Measurements from ENCODE around the gene B3GNT7.

- TF ChIP-seq MAFK (IDR thresholded peaks at IDR 0.05; ENCODE audit: low read depth, low read length) (no peak), POLR2A (IDR thresholded peaks at IDR 0.05; ENCODE audit: control extremely low read depth in 1 of 2, low read depth in 2 of 2, low read length in 2 of 2) (no peak), TAF7 (optimal IDR thresholded peaks at IDR 0.05; ENCODE audit: borderline replicate concordance, low read depth, low read length) (no peak), CTCF (IDR thresholded peaks at IDR 0.05; ENCODE audit: control extremely low read depth in 1 of 3, insufficient read depth in 1 of 3, low read depth in 1 of 3, low read length in 3 of 3) (no peak), SUZ12 (IDR thresholded peaks at IDR 0.05; ENCODE audit: low read length) (no peak), SAP30 (IDR thresholded peaks at IDR 0.05; ENCODE audit: insufficient read depth, insufficient replicate concordance, low read length) (no peak), HDAC2 (IDR thresholded peaks at IDR 0.05; ENCODE audit: borderline replicate concordance in 1 of 2, low read depth in 2 of 2, low read length in 2 of 2) (no peak), TEAD4 (IDR thresholded peaks at IDR 0.05; ENCODE audit: low read depth, low read length) (no peak), TAF1 (IDR thresholded peaks at IDR 0.05; ENCODE audit: low read depth, low read length) (no peak)
Measured at GRCh38 chr2:231360881-231361371, 34.6 kb upstream of the B3GNT7 start.
